ENCODE data around the gene NUMA1.

Gene NUMA1

GRCh38 chr11:72002841-72003775 is 77.2 kb downstream of the NUMA1 start:
- Histone ChIP-seq H3K9me3 (ENCODE audit: insufficient read depth, low read depth, low read length) (no peaks in the 10 kb centered on the region), H3F3A (ENCODE audit: low read depth) (no peaks in the 10 kb centered on the region), H4K20me1 (ENCODE audit: insufficient read depth, low read length, poor library complexity, severe bottlenecking) (no peaks in the 10 kb centered on the region), H3K4me3 (ENCODE audit: low read length, poor library complexity, severe bottlenecking) (no peak overlapping the region), H3K79me2 (ENCODE audit: insufficient read depth, low read length) (no peaks in the 10 kb centered on the region), H3K9ac (ENCODE audit: low read depth, low read length, poor library complexity, severe bottlenecking) (no peak overlapping the region), H3K27me3 (ENCODE audit: insufficient read depth, low read length, poor library complexity, severe bottlenecking) (no peaks in the 10 kb centered on the region), H3K4me2 (ENCODE audit: low read depth, low read length, poor library complexity, severe bottlenecking) (no peak overlapping the region), H3K9me2 (replicated peaks; ENCODE audit: low read depth, low read length) (no peaks in the 10 kb centered on the region), H3K36me3 (ENCODE audit: insufficient read depth, low read length) (peaks cover 77% of the 10 kb centered on the region), H3K4me1 (ENCODE audit: insufficient read depth, low read length, poor library complexity, severe bottlenecking) (peaks cover 7% of the 10 kb centered on the region), H2AFZ (ENCODE audit: low read length) (no peak overlapping the region)
- TF ChIP-seq EZH2phosphoT487 (IDR thresholded peaks at IDR 0.05; ENCODE audit: borderline replicate concordance): no peak
- TF ChIP-seq, protein P1, sequence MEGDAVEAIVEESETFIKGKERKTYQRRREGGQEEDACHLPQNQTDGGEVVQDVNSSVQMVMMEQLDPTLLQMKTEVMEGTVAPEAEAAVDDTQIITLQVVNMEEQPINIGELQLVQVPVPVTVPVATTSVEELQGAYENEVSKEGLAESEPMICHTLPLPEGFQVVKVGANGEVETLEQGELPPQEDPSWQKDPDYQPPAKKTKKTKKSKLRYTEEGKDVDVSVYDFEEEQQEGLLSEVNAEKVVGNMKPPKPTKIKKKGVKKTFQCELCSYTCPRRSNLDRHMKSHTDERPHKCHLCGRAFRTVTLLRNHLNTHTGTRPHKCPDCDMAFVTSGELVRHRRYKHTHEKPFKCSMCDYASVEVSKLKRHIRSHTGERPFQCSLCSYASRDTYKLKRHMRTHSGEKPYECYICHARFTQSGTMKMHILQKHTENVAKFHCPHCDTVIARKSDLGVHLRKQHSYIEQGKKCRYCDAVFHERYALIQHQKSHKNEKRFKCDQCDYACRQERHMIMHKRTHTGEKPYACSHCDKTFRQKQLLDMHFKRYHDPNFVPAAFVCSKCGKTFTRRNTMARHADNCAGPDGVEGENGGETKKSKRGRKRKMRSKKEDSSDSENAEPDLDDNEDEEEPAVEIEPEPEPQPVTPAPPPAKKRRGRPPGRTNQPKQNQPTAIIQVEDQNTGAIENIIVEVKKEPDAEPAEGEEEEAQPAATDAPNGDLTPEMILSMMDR (conservative IDR thresholded peaks at IDR 0.05; ENCODE audit: low read length): no peak

DNA sequence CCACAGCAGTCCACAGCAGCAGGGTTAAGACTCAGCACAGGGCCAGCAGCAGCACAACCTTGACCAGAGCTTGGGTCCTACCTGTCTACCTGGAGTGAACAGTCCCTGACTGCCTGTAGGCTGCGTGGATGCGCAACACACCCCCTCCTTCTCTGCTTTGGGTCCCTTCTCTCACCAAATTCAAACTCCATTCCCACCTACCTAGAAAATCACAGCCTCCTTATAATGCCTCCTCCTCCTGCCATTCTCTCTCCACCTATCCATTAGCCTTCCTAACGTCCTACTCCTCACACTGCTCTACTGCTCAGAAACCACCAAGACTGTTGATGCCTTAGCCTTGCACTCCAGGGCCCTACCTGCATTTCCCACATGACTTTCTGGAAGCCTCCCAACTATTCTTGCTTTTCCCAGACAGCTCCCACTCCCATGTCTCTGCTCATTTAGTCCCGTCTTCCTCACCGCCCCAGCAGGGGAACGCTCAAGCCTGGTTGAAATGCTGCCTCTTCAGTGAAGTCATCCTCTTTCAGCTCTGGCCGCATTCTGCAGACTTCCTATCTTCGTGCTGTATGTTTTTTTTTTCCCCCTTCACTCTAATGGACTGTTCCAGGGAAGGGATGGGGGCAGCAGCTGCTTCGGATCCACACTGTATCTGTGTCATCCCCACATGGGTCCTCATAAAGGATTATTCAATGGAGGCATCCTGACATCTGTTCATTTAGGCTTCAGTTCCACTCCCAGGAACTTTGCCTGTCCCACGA is 78.3 kb downstream of the NUMA1 start:
- no peaks in the 10 kb centered on the region for H3K27me3 ChIP-seq (ENCODE audit: insufficient read depth, low read length, poor library complexity, severe bottlenecking)
- H4K20me1 ChIP-seq (ENCODE audit: insufficient read depth, low read length, poor library complexity, severe bottlenecking): no peaks in the 10 kb centered on the region
- peaks cover 7% of the 10 kb centered on the region for H3K4me1 ChIP-seq (ENCODE audit: insufficient read depth, low read length, poor library complexity, severe bottlenecking)
- H3K9me2 ChIP-seq (replicated peaks; ENCODE audit: low read depth, low read length): no peaks in the 10 kb centered on the region
- H3K9me3 ChIP-seq (ENCODE audit: insufficient read depth, low read depth, low read length): no peaks in the 10 kb centered on the region
- no peak overlapping the region for H2AFZ ChIP-seq (ENCODE audit: low read length)
- no peak overlapping the region for H3K4me2 ChIP-seq (ENCODE audit: low read depth, low read length, poor library complexity, severe bottlenecking)
- H3K4me3 ChIP-seq (ENCODE audit: low read length, poor library complexity, severe bottlenecking): no peak overlapping the region
- no peaks in the 10 kb centered on the region for H3F3A ChIP-seq (ENCODE audit: low read depth)
- no peaks in the 10 kb centered on the region for H3K79me2 ChIP-seq (ENCODE audit: insufficient read depth, low read length)
- TF ChIP-seq EZH2phosphoT487 (IDR thresholded peaks at IDR 0.05; ENCODE audit: borderline replicate concordance): no peak
- TF ChIP-seq, protein P1 (conservative IDR thresholded peaks at IDR 0.05; ENCODE audit: low read length): no peak
- peaks cover 66% of the 10 kb centered on the region; the same call in 1 of the 2 replicates for H3K36me3 ChIP-seq (ENCODE audit: insufficient read depth, low read length)
- H3K9ac ChIP-seq (ENCODE audit: low read depth, low read length, poor library complexity, severe bottlenecking): no peak overlapping the region

DNA sequence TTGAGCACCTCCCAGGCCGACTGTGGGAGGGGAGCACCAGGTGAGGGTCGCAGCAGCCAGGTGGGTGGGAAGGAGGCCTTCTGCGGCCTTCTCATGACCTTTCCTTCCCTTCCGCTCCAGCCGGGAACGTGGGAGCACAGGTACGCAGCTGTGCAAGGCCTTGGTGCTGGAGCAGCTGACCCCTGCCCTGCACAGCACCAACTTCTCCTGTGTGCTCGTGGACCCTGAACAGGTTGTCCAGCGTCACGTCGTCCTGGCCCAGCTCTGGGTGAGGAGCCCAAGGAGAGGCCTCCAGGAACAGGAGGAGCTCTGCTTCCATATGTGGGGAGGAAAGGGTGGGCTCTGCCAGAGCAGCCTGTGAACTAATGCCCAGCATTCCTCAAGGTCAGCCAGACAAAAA is 79.1 kb downstream of the NUMA1 start:
- Histone ChIP-seq H3K9ac (ENCODE audit: low read depth, low read length, poor library complexity, severe bottlenecking) (no peak overlapping the region), H3K4me3 (ENCODE audit: low read length, poor library complexity, severe bottlenecking) (no peak overlapping the region), H3K4me2 (ENCODE audit: low read depth, low read length, poor library complexity, severe bottlenecking) (no peak overlapping the region), H3K36me3 (ENCODE audit: insufficient read depth, low read length) (peaks cover 58% of the 10 kb centered on the region; the same call in 1 of the 2 replicates), H3K9me3 (ENCODE audit: insufficient read depth, low read depth, low read length) (no peaks in the 10 kb centered on the region), H3K4me1 (ENCODE audit: insufficient read depth, low read length, poor library complexity, severe bottlenecking) (peaks cover 7% of the 10 kb centered on the region), H3K9me2 (replicated peaks; ENCODE audit: low read depth, low read length) (no peaks in the 10 kb centered on the region), H3F3A (ENCODE audit: low read depth) (no peaks in the 10 kb centered on the region), H4K20me1 (ENCODE audit: insufficient read depth, low read length, poor library complexity, severe bottlenecking) (no peaks in the 10 kb centered on the region), H2AFZ (ENCODE audit: low read length) (no peak overlapping the region), H3K79me2 (ENCODE audit: insufficient read depth, low read length) (no peaks in the 10 kb centered on the region), H3K27me3 (ENCODE audit: insufficient read depth, low read length, poor library complexity, severe bottlenecking) (no peaks in the 10 kb centered on the region)
- TF ChIP-seq, protein P1 (conservative IDR thresholded peaks at IDR 0.05; ENCODE audit: low read length): no peak
- no peak for TF ChIP-seq EZH2phosphoT487 (IDR thresholded peaks at IDR 0.05; ENCODE audit: borderline replicate concordance)

Data from Loucy (cell line).